HL-60 (cell line): ENCODE results near the gene AHCTF1.

ENCODE experiments used
- DNase-seq, 2 experiments: peaks; one replicate each; pipeline ENCODE4 v3.0.0-alpha.2; 2010 to 2020; ENCODE audit warnings: low read depth in 1 of 2, low spot score in 1 of 2
- H3K27ac ChIP-seq: fragments of 250-450 bp; sonication (Bioruptor Pico); replicated peaks from 2 replicates; pipeline ENCODE4 v1.5.1; 2020; ENCODE audit warnings: mild to moderate bottlenecking, moderate library complexity
- H3K27me3 ChIP-seq: fragments of 250-450 bp; sonication (Bioruptor Pico); 2 replicates; pipeline ENCODE4 v1.5.1; 2021; ENCODE audit warnings: mild to moderate bottlenecking, moderate library complexity; ENCODE audit not compliant: insufficient read depth, poor library complexity, severe bottlenecking
- H3K4me3 ChIP-seq: replicated peaks from 2 replicates; pipeline ENCODE4 v1.5.1; 2011; ENCODE audit warnings: mild to moderate bottlenecking, control low read depth, low read length; ENCODE audit not compliant: insufficient read depth
- GABPA ChIP-seq: IDR thresholded peaks from 2 replicates; pipeline ENCODE4 v1.6.1; 2012; ENCODE audit warnings: low read depth
- POLR2AphosphoS5 ChIP-seq: IDR thresholded peaks from 2 replicates; pipeline ENCODE4 v1.6.1; 2012; ENCODE audit warnings: low read depth
- SPI1 ChIP-seq: IDR thresholded peaks from 2 replicates; pipeline ENCODE4 v1.6.1; 2012; ENCODE audit warnings: low read depth, mild to moderate bottlenecking, borderline replicate concordance
- TF ChIP-seq, protein P1 (sequence below): IDR thresholded peaks from one replicate; pipeline ENCODE4 v1.5.1; 2011; ENCODE audit warnings: low read length, control low read depth, inconsistent platforms; ENCODE audit not compliant: insufficient read depth
- TF ChIP-seq, protein P2 (sequence below): IDR thresholded peaks from 2 replicates; pipeline ENCODE4 v1.6.1; 2012; ENCODE audit warnings: low read depth; ENCODE audit not compliant: insufficient replicate concordance

Gene AHCTF1

DNA sequence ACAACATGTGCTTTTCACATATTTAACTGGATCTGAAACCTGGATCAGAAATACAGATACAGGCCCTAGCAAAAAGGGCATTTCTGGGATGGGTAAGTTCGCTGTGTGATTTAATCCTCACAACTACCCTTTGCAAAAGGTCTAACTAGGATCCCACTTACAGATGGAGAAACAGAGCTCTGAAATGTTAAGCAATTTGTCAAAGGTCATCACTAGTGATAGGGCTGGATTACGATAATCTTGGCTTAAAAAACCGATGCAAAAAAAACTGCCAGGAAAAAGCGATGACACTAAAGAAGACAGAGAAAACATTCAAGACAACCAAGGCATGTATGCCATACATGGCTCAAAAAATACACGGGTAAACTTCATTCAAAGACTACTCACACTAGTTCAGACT is 29.9 kb downstream of the AHCTF1 start:
- Histone ChIP-seq H3K27me3 (no peaks in the 10 kb centered on the region), H3K27ac (no peak overlapping the region), H3K4me3 (no peak overlapping the region)
- DNase-seq = no peak
- TF ChIP-seq, protein P1, sequence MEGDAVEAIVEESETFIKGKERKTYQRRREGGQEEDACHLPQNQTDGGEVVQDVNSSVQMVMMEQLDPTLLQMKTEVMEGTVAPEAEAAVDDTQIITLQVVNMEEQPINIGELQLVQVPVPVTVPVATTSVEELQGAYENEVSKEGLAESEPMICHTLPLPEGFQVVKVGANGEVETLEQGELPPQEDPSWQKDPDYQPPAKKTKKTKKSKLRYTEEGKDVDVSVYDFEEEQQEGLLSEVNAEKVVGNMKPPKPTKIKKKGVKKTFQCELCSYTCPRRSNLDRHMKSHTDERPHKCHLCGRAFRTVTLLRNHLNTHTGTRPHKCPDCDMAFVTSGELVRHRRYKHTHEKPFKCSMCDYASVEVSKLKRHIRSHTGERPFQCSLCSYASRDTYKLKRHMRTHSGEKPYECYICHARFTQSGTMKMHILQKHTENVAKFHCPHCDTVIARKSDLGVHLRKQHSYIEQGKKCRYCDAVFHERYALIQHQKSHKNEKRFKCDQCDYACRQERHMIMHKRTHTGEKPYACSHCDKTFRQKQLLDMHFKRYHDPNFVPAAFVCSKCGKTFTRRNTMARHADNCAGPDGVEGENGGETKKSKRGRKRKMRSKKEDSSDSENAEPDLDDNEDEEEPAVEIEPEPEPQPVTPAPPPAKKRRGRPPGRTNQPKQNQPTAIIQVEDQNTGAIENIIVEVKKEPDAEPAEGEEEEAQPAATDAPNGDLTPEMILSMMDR = no peak

DNA sequence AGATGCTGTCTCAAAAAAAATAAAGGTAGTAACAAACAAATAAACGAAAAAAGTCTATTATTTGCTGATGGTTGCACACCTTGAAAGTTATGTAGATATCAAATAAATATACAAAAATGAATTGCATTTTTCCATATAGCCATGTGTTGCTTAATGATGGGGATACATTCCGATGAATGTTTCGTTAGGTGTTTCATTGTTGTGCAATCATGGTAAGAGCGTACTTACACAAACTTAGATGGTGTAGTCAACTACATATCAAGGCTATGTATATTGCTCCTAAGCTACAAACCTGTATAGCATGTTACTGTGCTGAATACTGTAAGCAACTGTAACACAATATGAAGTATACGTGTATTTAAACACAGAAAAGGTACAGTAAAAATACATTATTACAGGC is 34.4 kb downstream of the AHCTF1 start:
- no peak overlapping the region for H3K27ac ChIP-seq
- H3K4me3 ChIP-seq = no peak overlapping the region
- TF ChIP-seq, protein P1 = no peak
- TF ChIP-seq POLR2AphosphoS5 (no peak), SPI1 (no peak), GABPA (no peak)
- TF ChIP-seq, protein P2, sequence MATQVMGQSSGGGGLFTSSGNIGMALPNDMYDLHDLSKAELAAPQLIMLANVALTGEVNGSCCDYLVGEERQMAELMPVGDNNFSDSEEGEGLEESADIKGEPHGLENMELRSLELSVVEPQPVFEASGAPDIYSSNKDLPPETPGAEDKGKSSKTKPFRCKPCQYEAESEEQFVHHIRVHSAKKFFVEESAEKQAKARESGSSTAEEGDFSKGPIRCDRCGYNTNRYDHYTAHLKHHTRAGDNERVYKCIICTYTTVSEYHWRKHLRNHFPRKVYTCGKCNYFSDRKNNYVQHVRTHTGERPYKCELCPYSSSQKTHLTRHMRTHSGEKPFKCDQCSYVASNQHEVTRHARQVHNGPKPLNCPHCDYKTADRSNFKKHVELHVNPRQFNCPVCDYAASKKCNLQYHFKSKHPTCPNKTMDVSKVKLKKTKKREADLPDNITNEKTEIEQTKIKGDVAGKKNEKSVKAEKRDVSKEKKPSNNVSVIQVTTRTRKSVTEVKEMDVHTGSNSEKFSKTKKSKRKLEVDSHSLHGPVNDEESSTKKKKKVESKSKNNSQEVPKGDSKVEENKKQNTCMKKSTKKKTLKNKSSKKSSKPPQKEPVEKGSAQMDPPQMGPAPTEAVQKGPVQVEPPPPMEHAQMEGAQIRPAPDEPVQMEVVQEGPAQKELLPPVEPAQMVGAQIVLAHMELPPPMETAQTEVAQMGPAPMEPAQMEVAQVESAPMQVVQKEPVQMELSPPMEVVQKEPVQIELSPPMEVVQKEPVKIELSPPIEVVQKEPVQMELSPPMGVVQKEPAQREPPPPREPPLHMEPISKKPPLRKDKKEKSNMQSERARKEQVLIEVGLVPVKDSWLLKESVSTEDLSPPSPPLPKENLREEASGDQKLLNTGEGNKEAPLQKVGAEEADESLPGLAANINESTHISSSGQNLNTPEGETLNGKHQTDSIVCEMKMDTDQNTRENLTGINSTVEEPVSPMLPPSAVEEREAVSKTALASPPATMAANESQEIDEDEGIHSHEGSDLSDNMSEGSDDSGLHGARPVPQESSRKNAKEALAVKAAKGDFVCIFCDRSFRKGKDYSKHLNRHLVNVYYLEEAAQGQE = no peak
- no peaks in the 10 kb centered on the region for H3K27me3 ChIP-seq
- DNase-seq = no peak

DNA sequence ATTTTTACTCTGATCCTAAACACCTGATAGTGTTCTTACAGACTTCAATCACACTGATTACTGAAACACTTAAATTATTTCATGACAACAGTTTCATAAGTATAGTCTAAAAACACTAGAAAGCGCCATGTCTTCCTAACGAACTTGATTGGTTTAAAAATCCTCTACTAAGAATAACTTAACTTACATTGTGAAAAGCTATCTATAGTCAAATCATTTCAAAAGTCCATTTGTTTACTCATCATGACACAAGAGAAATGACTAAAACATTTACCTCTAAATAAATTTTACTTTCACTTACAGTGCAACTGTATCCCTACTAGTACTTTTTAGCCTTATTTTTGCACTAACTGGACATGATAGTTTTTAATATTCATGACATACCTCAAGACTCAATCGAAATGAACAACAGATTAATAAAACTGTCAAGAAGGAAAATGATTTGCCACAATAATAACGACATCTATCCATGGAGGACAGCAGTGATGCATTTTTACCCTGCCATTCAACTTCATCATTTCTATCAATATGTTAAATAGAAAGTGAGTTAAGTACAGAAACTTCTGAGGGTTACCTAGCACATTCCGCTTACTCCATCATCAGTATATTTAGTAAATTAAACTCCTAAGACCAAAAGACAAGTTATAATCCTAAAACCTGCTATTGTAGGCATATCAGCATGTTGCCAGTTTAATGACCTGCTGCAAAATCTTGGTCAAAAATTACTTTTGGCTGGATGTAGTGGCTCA is 38.4 kb downstream of the AHCTF1 start:
- Histone ChIP-seq H3K27ac (no peak overlapping the region), H3K4me3 (no peak overlapping the region), H3K27me3 (no peaks in the 10 kb centered on the region)
- DNase-seq = no peak
- TF ChIP-seq GABPA (no peak), POLR2AphosphoS5 (no peak), SPI1 (no peak)
- TF ChIP-seq, protein P2 = no peak
- TF ChIP-seq, protein P1 = no peak

DNA sequence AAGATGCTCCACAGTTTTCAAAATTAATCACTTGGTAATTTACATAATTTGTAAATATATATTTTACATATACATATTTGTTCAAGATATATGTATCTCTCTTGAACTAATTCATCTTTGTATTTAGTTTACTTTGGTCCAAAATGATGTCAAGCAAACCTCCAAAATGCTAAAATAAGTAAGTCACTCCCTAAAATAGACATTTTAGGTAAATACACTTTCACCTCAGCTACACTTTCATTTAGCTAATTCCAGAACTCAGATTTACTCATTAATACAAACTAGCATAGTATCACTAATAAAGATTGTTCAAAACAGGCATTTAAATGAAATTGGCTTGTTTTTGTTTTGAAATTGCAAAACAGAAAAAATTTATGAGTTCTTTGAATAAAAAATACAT is 40.6 kb downstream of the AHCTF1 start:
- TF ChIP-seq GABPA = no peak
- TF ChIP-seq, protein P2 = no peak
- TF ChIP-seq SPI1 = no peak
- TF ChIP-seq, protein P1 = no peak
- no peak for TF ChIP-seq POLR2AphosphoS5
- Histone ChIP-seq H3K27ac (no peak overlapping the region), H3K27me3 (no peaks in the 10 kb centered on the region), H3K4me3 (no peak overlapping the region)
- no peak for DNase-seq
